RPMI7951 (cell line): ENCODE results near the gene MPHOSPH8. TPM values are rescaled to one million over a fixed set of nuclear protein-coding genes. Genes with fewer than 3 reads are reported as not detected.
"Not testable (repeated sequence)": the region's sequence is repeated elsewhere in the genome, so short reads cannot be mapped to it uniquely, and the experiment has no call there.

Experiments used
- DNase-seq: peaks from one replicate; pipeline ENCODE4 v3.0.0-alpha.2; 2012; ENCODE audit warnings: low read depth
- total RNA-seq: library from RNA; depleted of rRNA; stranded (reverse); fragments of >200 nt; shearing (Covaris generic); gene quantifications from 2 replicates; pipeline ENCODE4 v1.2.3, GENCODE V29; 2014

MPHOSPH8 gene
- total RNA-seq, 1 experiment from 2014 or later: 5.4 TPM

- no peak for DNase-seq
Measured at GRCh38 chr13:19632915-19633478, 462 bp upstream of the MPHOSPH8 start.

- peak; percentile 35 for DNase-seq
Measured at GRCh38 chr13:19634256-19634740, 839 bp downstream of the MPHOSPH8 start.

GRCh38 chr13:19635926-19636325 is 2.5 kb downstream of the MPHOSPH8 start:
- DNase-seq: not testable (repeated sequence)

- DNase-seq: no peak
Measured at GRCh38 chr13:19643652-19644051, 10.2 kb downstream of the MPHOSPH8 start.

GRCh38 chr13:19645000-19645399 is 11.5 kb downstream of the MPHOSPH8 start:
- no peak for DNase-seq

GRCh38 chr13:19646063-19646462 is 12.6 kb downstream of the MPHOSPH8 start:
- DNase-seq: no peak

GRCh38 chr13:19650742-19651141 is 17.3 kb downstream of the MPHOSPH8 start:
- no peak for DNase-seq

GRCh38 chr13:19657872-19658591 is 24.6 kb downstream of the MPHOSPH8 start:
- no peak for DNase-seq

- DNase-seq: no peak
Measured at GRCh38 chr13:19658831-19659230, 25.4 kb downstream of the MPHOSPH8 start.

GRCh38 chr13:19661126-19661525 is 27.7 kb downstream of the MPHOSPH8 start:
- DNase-seq: no peak

GRCh38 chr13:19661561-19661960 is 28.1 kb downstream of the MPHOSPH8 start:
- DNase-seq: no peak

- no peak for DNase-seq
Measured at GRCh38 chr13:19663416-19663979, 30.0 kb downstream of the MPHOSPH8 start.

- DNase-seq: no peak
Measured at GRCh38 chr13:19664481-19665230, 31.2 kb downstream of the MPHOSPH8 start.

- no peak for DNase-seq
Measured at GRCh38 chr13:19665427-19665859, 32.0 kb downstream of the MPHOSPH8 start.

- no peak for DNase-seq
Measured at GRCh38 chr13:19668778-19669177, 35.3 kb downstream of the MPHOSPH8 start.

GRCh38 chr13:19670147-19670546 is 36.7 kb downstream of the MPHOSPH8 start:
- DNase-seq: no peak

- no peak for DNase-seq
Measured at GRCh38 chr13:19672990-19673389, 39.5 kb downstream of the MPHOSPH8 start.

- DNase-seq: no peak
Measured at GRCh38 chr13:19673473-19674430, 40.3 kb downstream of the MPHOSPH8 start.

- DNase-seq: no peak
Measured at GRCh38 chr13:19674898-19675297, 41.4 kb downstream of the MPHOSPH8 start.

GRCh38 chr13:19676168-19676567 is 42.7 kb downstream of the MPHOSPH8 start:
- DNase-seq: no peak

- no peak for DNase-seq
Measured at GRCh38 chr13:19680751-19681150, 47.3 kb downstream of the MPHOSPH8 start.
